Stimulated activated CD8-positive, alpha-beta memory T cell treated with anti-CD3 and anti-CD28 coated beads, Interleukin-12 subunit alpha, Interleukin-12 subunit beta, amount 100 ng/mL, for 24 hours (primary cell): ENCODE measurements around the gene GRM8.

Experiments
- DNase-seq: peaks from one replicate; pipeline ENCODE4 v3.0.0-alpha.2; 2020; ENCODE audit errors: extremely low read depth

The GRM8 gene

GRCh38 chr7:127230192-127230925 lies 22.4 kb downstream of the GRM8 start:
- no peak for DNase-seq

GRCh38 chr7:127226685-127227374 lies 25.9 kb downstream of the GRM8 start:
- DNase-seq: no peak

GRCh38 chr7:127221731-127222130 lies 31.0 kb downstream of the GRM8 start:
- DNase-seq: no peak

- no peak for DNase-seq
These were observed 37.6 kb downstream of the GRM8 start for GRCh38 chr7:127214956-127215718.

GRCh38 chr7:127209886-127210285 lies 42.9 kb downstream of the GRM8 start:
- no peak for DNase-seq

GRCh38 chr7:127208860-127209259 lies 43.9 kb downstream of the GRM8 start:
- DNase-seq: no peak

GRCh38 chr7:127208351-127208750 lies 44.4 kb downstream of the GRM8 start:
- DNase-seq: no peak

GRCh38 chr7:127207806-127208205 lies 44.9 kb downstream of the GRM8 start:
- DNase-seq: no peak

GRCh38 chr7:127207230-127207629 lies 45.5 kb downstream of the GRM8 start:
- no peak for DNase-seq

- no peak for DNase-seq
These were observed 58.2 kb downstream of the GRM8 start for GRCh38 chr7:127194571-127194970.

- no peak for DNase-seq
These were observed 62.9 kb downstream of the GRM8 start for GRCh38 chr7:127189886-127190285.

GRCh38 chr7:127189074-127189473 lies 63.7 kb downstream of the GRM8 start:
- no peak for DNase-seq

GRCh38 chr7:127187740-127188139 lies 65.0 kb downstream of the GRM8 start:
- no peak for DNase-seq

- no peak for DNase-seq
These were observed 66.1 kb downstream of the GRM8 start for GRCh38 chr7:127186686-127187085.

- DNase-seq: no peak
These were observed 75.6 kb downstream of the GRM8 start for GRCh38 chr7:127177156-127177555.

GRCh38 chr7:127162366-127162765 lies 90.4 kb downstream of the GRM8 start:
- no peak for DNase-seq

GRCh38 chr7:127158659-127159058 lies 94.1 kb downstream of the GRM8 start:
- DNase-seq: no peak

GRCh38 chr7:127154958-127155357 lies 97.8 kb downstream of the GRM8 start:
- no peak for DNase-seq

- DNase-seq: no peak
These were observed 98.6 kb downstream of the GRM8 start for GRCh38 chr7:127154101-127154500.

GRCh38 chr7:127153315-127153714 lies 99.4 kb downstream of the GRM8 start:
- no peak for DNase-seq

GRCh38 chr7:127152423-127152822 lies 100.3 kb downstream of the GRM8 start:
- no peak for DNase-seq

GRCh38 chr7:127151379-127151778 lies 101.4 kb downstream of the GRM8 start:
- DNase-seq: no peak

- DNase-seq: no peak
These were observed 102.2 kb downstream of the GRM8 start for GRCh38 chr7:127150543-127150942.
